GM21381 (cell line): ENCODE data around the gene CGRRF1.

Experiments
- ATAC-seq: cut with Tn5 transposase; IDR thresholded peaks from one replicate; pipeline ENCODE4 v1.9.1; 2021; ENCODE audit warnings: mild to moderate bottlenecking, moderate library complexity; ENCODE audit not compliant: unreplicated experiment

Gene CGRRF1

DNA sequence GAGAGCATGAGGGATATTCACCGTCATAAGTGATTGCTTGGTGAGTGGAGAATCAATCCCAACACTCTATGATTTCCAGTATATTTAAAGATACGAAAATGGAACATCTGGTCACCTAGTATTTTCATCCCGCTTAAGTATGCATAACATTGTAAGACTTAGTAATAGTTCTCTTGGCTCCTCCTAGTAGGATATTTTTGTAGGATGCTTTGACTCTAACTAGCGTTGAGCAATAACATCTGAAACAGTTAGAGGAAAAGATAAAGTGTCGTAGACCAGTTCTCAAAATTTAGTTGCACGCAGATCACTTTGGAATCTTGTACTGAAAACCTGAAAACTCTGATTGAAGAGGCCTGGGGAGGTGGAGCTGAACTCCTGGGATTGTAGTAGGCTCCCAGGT is 64.8 kb downstream of the CGRRF1 start:
- no peak for ATAC-seq

DNA sequence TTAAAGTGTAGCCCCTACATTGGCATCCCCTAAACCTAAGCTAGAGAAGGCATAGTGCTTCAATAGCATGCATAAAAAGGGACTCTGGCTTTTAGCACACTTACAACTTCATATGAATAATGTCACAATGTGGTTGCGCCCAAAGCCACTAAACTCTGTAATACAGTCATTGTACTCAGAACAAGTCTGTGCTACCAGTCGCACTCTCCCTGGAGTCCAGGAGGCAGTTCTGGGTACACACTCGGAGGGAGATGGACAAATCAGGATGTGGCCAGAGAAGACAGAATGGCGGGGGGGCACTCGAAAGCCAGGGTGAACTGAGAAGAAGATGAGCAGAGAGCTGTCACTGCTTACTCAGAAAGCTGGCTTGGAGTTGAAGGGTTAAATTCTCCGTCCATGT is 67.8 kb downstream of the CGRRF1 start:
- no peak for ATAC-seq

DNA sequence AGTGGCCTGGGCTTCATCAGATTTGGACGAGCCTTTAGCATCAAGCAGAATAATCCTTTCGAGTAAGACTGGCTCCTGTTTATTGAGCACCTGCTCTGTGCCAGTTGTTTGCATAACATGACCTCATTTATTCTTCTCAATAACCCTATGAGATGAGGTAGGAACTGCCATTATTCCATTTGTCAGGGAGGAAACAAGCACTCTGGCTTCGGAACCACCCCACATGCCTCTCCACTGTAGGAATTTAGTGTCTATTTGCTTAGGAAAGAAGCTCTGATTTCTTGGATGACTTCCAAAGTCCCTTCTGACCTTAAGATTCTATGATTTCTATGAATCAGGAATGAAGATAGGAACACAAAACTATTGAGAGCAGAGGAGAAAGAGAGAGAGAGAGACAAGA is 68.3 kb downstream of the CGRRF1 start:
- no peak for ATAC-seq

DNA sequence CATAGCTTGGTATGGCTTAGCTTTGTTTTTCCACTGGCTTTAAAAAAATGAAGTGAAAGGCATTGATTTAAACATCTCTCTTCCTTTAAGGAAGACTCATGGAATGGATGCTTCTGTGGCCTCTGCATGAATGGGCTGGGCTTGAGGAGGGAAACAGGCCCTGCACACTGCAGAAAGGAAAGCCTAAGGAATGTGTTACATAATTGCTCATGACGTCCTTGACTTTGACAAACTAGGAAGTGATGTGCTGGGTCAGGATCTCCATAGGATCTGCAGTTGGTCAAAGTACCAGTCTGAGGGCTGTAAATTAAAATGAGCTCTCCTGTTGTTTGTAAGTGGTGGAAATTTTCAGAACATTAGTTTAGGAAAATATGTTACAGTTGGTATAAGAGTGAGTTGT is 69.9 kb downstream of the CGRRF1 start:
- ATAC-seq, result no peak

DNA sequence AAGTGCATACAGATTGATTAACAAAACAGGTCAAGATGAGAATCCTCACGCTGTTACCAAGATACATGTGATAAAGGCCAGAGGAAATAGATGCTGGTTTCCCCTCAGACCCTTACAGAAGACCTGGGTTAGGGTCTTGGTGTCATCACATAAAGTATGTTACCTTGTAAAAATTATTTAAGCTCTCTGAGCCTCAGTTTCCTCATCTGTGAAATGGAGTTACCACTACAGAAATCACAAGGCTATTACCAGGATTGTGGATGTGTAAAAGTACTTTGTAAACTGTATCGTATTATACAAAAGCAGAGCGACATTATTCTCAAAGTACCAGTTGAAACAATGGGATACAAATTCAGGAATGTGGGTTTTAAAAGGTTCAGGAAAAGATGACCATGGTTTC is 71.2 kb downstream of the CGRRF1 start:
- ATAC-seq, result no peak

DNA sequence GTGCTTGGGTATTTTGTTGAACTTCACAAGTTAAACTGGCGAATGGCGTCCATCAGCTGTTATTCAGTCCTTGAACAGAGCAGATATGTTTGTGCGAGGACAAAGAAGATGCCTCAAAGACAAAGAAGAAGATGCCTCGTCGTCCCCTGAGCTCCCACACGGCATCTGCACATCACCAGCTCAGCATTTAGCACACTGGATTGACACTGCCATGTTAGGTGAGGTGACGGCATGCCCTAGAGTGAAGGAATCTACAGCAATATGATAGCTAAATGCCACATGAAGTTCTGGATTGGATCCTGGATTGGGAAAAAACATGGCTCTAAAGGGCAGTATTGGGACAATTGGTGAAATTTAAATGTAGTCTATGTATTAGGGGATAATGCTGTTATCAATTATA is 72.6 kb downstream of the CGRRF1 start:
- no peak for ATAC-seq

DNA sequence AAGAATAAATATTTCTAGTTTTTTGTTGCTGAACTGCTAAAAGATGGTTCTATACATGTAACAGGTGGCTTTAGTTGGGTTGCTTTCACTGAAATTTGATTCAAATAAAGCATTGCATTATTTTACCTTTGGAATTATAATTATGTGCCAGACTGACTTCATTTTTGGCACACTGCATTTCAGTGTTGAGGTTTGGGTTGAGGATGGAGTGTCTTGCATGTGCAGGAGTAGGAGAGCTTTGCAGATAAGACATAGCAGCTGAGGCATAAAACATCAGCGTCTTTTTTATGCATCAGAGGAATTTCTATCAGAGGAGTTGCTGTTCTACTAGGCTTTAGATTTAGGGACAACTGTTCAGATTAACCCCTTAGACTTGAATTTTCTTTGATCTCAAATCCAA is 74.4 kb downstream of the CGRRF1 start:
- no peak for ATAC-seq

DNA sequence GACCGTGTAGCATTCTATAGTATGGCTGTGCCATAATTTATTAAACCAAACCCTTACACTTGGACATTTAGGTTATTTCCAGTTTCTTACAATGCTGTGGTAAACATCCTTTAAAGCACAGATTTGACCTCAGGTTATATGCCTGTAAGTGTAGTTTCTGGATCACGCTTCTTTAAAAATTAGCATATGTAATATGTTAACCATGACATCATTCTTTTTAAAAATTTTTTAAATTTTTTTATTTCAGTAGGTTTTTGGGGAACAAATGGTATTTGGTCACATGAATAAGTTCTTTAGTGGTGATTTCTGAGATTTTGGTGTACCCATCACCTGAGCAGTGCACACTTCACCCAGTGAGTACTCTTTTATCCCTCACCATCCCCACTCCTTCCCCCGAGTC is 75.5 kb downstream of the CGRRF1 start:
- ATAC-seq, result no peak
